A673 (cell line): Measurements from ENCODE around the gene MIA2.

Source experiments
- EZH2 ChIP-seq: fragments of 200-600 bp; sonication (generic); IDR thresholded peaks from 2 replicates; pipeline ENCODE4 v1.6.1; 2017; ENCODE audit warnings: borderline replicate concordance, low read depth, mild to moderate bottlenecking, mixed read lengths, antibody characterized with exemption, low read length; ENCODE audit not compliant: poor library complexity, severe bottlenecking
- TF ChIP-seq, protein P1 (sequence below): fragments of 300-800, 200-600 bp; sonication (generic); conservative IDR thresholded peaks from 2 replicates; pipeline ENCODE4 v1.5.1; 2017; ENCODE audit warnings: low read depth, mild to moderate bottlenecking, antibody characterized with exemption, low read length, moderate library complexity, mixed read lengths

DNA sequence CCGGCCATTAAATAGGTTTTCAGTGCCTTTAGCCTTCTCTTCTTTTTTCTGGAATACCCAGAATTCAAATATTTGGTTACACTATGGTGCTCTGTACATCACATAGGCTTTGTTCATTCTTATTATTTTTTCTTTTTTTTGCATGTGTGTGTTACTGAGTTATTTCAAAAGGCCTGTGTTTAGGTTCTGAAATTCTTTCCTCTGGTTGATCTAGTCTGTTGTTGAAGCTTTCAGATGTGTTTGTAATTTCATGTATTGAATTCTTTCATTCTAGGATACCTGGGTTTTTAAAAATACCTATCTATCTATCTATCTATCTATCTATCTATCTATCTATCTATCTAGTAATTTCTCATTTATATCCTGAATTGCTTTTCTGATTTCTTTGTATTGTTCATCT, 131.6 kb downstream of the MIA2 start:
- TF ChIP-seq, protein P1, sequence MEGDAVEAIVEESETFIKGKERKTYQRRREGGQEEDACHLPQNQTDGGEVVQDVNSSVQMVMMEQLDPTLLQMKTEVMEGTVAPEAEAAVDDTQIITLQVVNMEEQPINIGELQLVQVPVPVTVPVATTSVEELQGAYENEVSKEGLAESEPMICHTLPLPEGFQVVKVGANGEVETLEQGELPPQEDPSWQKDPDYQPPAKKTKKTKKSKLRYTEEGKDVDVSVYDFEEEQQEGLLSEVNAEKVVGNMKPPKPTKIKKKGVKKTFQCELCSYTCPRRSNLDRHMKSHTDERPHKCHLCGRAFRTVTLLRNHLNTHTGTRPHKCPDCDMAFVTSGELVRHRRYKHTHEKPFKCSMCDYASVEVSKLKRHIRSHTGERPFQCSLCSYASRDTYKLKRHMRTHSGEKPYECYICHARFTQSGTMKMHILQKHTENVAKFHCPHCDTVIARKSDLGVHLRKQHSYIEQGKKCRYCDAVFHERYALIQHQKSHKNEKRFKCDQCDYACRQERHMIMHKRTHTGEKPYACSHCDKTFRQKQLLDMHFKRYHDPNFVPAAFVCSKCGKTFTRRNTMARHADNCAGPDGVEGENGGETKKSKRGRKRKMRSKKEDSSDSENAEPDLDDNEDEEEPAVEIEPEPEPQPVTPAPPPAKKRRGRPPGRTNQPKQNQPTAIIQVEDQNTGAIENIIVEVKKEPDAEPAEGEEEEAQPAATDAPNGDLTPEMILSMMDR: no peak
- no peak for TF ChIP-seq EZH2
